ENCODE measurements around the gene TRMT61A.
"Not testable (repeated sequence)": the region's sequence is repeated elsewhere in the genome, so short reads cannot be mapped to it uniquely, and the experiment has no call there.

The TRMT61A gene

GRCh38 chr14:103509864-103510723, 18.9 kb upstream of the TRMT61A start:
- DNase-seq: no peak

- DNase-seq: no peak
Observed at GRCh38 chr14:103510724-103511693, 18.0 kb upstream of the TRMT61A start.

GRCh38 chr14:103512180-103512579, 16.8 kb upstream of the TRMT61A start:
- DNase-seq: not testable (repeated sequence)

GRCh38 chr14:103512701-103513611, 16.0 kb upstream of the TRMT61A start:
- DNase-seq: no peak

- DNase-seq: no peak
Observed at GRCh38 chr14:103514596-103515421, 14.2 kb upstream of the TRMT61A start.

GRCh38 chr14:103516426-103517173, 12.4 kb upstream of the TRMT61A start:
- DNase-seq: no peak

- DNase-seq: no peak
Observed at GRCh38 chr14:103517174-103517566, 11.8 kb upstream of the TRMT61A start.

GRCh38 chr14:103517721-103518421, 11.1 kb upstream of the TRMT61A start:
- DNase-seq: no peak

GRCh38 chr14:103518422-103519042, 10.5 kb upstream of the TRMT61A start:
- DNase-seq: no peak

GRCh38 chr14:103519043-103519836, 9.8 kb upstream of the TRMT61A start:
- DNase-seq: no peak

GRCh38 chr14:103519837-103520212, 9.2 kb upstream of the TRMT61A start:
- no peak for DNase-seq

GRCh38 chr14:103520269-103520656, 8.7 kb upstream of the TRMT61A start:
- no peak for DNase-seq

GRCh38 chr14:103520657-103521437, 8.1 kb upstream of the TRMT61A start:
- DNase-seq: no peak

- no peak for DNase-seq
Observed at GRCh38 chr14:103521438-103521950, 7.5 kb upstream of the TRMT61A start.

- no peak for DNase-seq
Observed at GRCh38 chr14:103521951-103522563, 6.9 kb upstream of the TRMT61A start.

GRCh38 chr14:103522649-103523574, 6.1 kb upstream of the TRMT61A start, which contains the start of gene CKB:
Gene CKB (minus strand): TSS chr14:103522830. CDS start chr14:103522493, 337 bp downstream.
- DNase-seq: peak; percentile 22
